Activated CD8-positive, alpha-beta memory T cell treated with anti-CD3 and anti-CD28 coated beads, Interleukin-2, amount 10 ng/mL, durations not matched to agents 7 days and 5 days (primary cell): Measurements from ENCODE around the gene RBMY1D. TPM values are rescaled to one million over a fixed set of nuclear protein-coding genes. Genes with fewer than 3 reads are reported as not detected.
"Not testable (repeated sequence)": the region's sequence is repeated elsewhere in the genome, so short reads cannot be mapped to it uniquely, and the experiment has no call there.

Experiments
- ATAC-seq: fragments of 150-1000 bp; cut with Tn5 transposase; one replicate; pipeline ENCODE4 v1.10.0; 2021; ENCODE audit warnings: moderate library complexity
- CTCF ChIA-PET: fragments of 350-600 bp; sonication (Branson Sonifier 250); formaldehyde crosslinking; loops from one replicate; lab custom pipeline; 2021; ENCODE audit warnings: antibody characterized with exemption; lab: Charles Lee
- DNase-seq: peaks from one replicate; pipeline ENCODE4 v3.0.0-alpha.2; 2020
- H3K27ac Mint-ChIP-seq: one replicate; pipeline ENCODE4 v1.8.0; 2021; ENCODE audit warnings: mild to moderate bottlenecking, mixed read lengths
- H3K27me3 Mint-ChIP-seq: one replicate; pipeline ENCODE4 v1.8.0; 2021; ENCODE audit warnings: mixed read lengths
- H3K36me3 Mint-ChIP-seq: one replicate; pipeline ENCODE4 v1.8.0; 2021; ENCODE audit warnings: mild to moderate bottlenecking, mixed read lengths
- H3K4me1 Mint-ChIP-seq: one replicate; pipeline ENCODE4 v1.8.0; 2021; ENCODE audit warnings: mixed read lengths
- H3K4me3 Mint-ChIP-seq: one replicate; pipeline ENCODE4 v1.8.0; 2021; ENCODE audit warnings: mild to moderate bottlenecking, moderate library complexity, mixed read lengths
- H3K9me3 Mint-ChIP-seq: one replicate; pipeline ENCODE4 v1.8.0; 2022; ENCODE audit warnings: low read depth, mixed read lengths
- total RNA-seq, 2 experiments: library from RNA; stranded (reverse); gene quantifications; one replicate each; pipeline ENCODE4 v1.2.3, GENCODE V29; 2021

RBMY1D gene
- not detected for total RNA-seq

GRCh38 chrY:21894426-21894825 lies at the start of gene RBMY1D:
Gene RBMY1D, minus strand, starts transcription at chrY:21894526. Its CDS starts 2,013 bp downstream, at chrY:21892513.
- H3K9me3 Mint-ChIP-seq, H3K4me1 Mint-ChIP-seq, H3K4me3 Mint-ChIP-seq, H3K27ac Mint-ChIP-seq, CTCF ChIA-PET, H3K36me3 Mint-ChIP-seq, H3K27me3 Mint-ChIP-seq, ATAC-seq, DNase-seq: not testable (repeated sequence)

- H3K36me3 Mint-ChIP-seq, H3K4me3 Mint-ChIP-seq, H3K27ac Mint-ChIP-seq, H3K4me1 Mint-ChIP-seq, CTCF ChIA-PET, DNase-seq, H3K9me3 Mint-ChIP-seq, H3K27me3 Mint-ChIP-seq, ATAC-seq: not testable (repeated sequence)
Measured at GRCh38 chrY:21917932-21918331, 23.6 kb upstream of the RBMY1D start, which contains the start of gene RBMY1E. Gene RBMY1E, minus strand, starts transcription at chrY:21918032. Its CDS starts 1,978 bp downstream, at chrY:21916054.

GRCh38 chrY:21869407-21870076 lies 24.8 kb downstream of the RBMY1D start:
- CTCF ChIA-PET = not testable (repeated sequence)

GRCh38 chrY:21845481-21845880 lies 48.8 kb downstream of the RBMY1D start:
- H3K27ac Mint-ChIP-seq = no peak overlapping the region
- no peaks in the 10 kb centered on the region for H3K9me3 Mint-ChIP-seq
- H3K4me3 Mint-ChIP-seq = no peak overlapping the region
- CTCF ChIA-PET = no interaction called here
- H3K27me3 Mint-ChIP-seq = no peaks in the 10 kb centered on the region
- H3K36me3 Mint-ChIP-seq = no peaks in the 10 kb centered on the region
- H3K4me1 Mint-ChIP-seq = no peaks in the 10 kb centered on the region
- ATAC-seq (no peak), DNase-seq (no peak)

More at GRCh38 chrY:21869407-21870076, 24.8 kb downstream of the RBMY1D start:
- H3K4me1 Mint-ChIP-seq, H3K4me3 Mint-ChIP-seq, DNase-seq, H3K27ac Mint-ChIP-seq, H3K27me3 Mint-ChIP-seq, H3K36me3 Mint-ChIP-seq, ATAC-seq, H3K9me3 Mint-ChIP-seq: not testable (repeated sequence)

- CTCF ChIA-PET = no interaction called here
- ATAC-seq = no peak
- DNase-seq = no peak
- H3K27me3 Mint-ChIP-seq = no peaks in the 10 kb centered on the region
- no peaks in the 10 kb centered on the region for H3K36me3 Mint-ChIP-seq
- H3K27ac Mint-ChIP-seq = no peak overlapping the region
- H3K4me1 Mint-ChIP-seq = no peaks in the 10 kb centered on the region
- H3K4me3 Mint-ChIP-seq = no peak overlapping the region
- no peaks in the 10 kb centered on the region for H3K9me3 Mint-ChIP-seq
Measured at GRCh38 chrY:21842090-21842489, 52.2 kb downstream of the RBMY1D start.

GRCh38 chrY:21839489-21839888 lies 54.8 kb downstream of the RBMY1D start:
- H3K4me1 Mint-ChIP-seq = no peaks in the 10 kb centered on the region
- DNase-seq (no peak), ATAC-seq (no peak)
- H3K9me3 Mint-ChIP-seq = no peaks in the 10 kb centered on the region
- H3K36me3 Mint-ChIP-seq = no peaks in the 10 kb centered on the region
- no peaks in the 10 kb centered on the region for H3K27me3 Mint-ChIP-seq
- CTCF ChIA-PET = no interaction called here
- no peak overlapping the region for H3K27ac Mint-ChIP-seq
- no peak overlapping the region for H3K4me3 Mint-ChIP-seq

GRCh38 chrY:21836343-21836742 lies 58.0 kb downstream of the RBMY1D start:
- no peaks in the 10 kb centered on the region for H3K36me3 Mint-ChIP-seq

GRCh38 chrY:21835052-21835451 lies 59.3 kb downstream of the RBMY1D start:
- Mint-ChIP-seq H3K36me3 (no peaks in the 10 kb centered on the region), H3K4me3 (no peak overlapping the region), H3K4me1 (no peaks in the 10 kb centered on the region), H3K27me3 (no peaks in the 10 kb centered on the region), H3K9me3 (no peaks in the 10 kb centered on the region), H3K27ac (no peak overlapping the region)
- ATAC-seq (no peak), DNase-seq (no peak)
- CTCF ChIA-PET = no interaction called here

More at GRCh38 chrY:21836343-21836742, 58.0 kb downstream of the RBMY1D start:
- H3K27me3 Mint-ChIP-seq = no peaks in the 10 kb centered on the region
- ATAC-seq (no peak), DNase-seq (no peak)
- no peaks in the 10 kb centered on the region for H3K9me3 Mint-ChIP-seq
- no peak overlapping the region for H3K4me3 Mint-ChIP-seq
- no peak overlapping the region for H3K27ac Mint-ChIP-seq
- no peaks in the 10 kb centered on the region for H3K4me1 Mint-ChIP-seq
- CTCF ChIA-PET = no interaction called here

Other genes starting within 250 kb of the RBMY1D start
- gene RBMY1E, start 23.5 kb upstream of the RBMY1D start, total RNA-seq = not detected